GM21381 (cell line): Measurements from ENCODE around the gene PTPRT.

Source experiments
- ATAC-seq: cut with Tn5 transposase; IDR thresholded peaks from one replicate; pipeline ENCODE4 v1.9.1; 2021; ENCODE audit warnings: mild to moderate bottlenecking, moderate library complexity; ENCODE audit not compliant: unreplicated experiment

Gene PTPRT

GRCh38 chr20:42341654-42342053 is 848.1 kb downstream of the PTPRT start:
- no peak for ATAC-seq

GRCh38 chr20:42340368-42340767 is 849.3 kb downstream of the PTPRT start:
- no peak for ATAC-seq

DNA sequence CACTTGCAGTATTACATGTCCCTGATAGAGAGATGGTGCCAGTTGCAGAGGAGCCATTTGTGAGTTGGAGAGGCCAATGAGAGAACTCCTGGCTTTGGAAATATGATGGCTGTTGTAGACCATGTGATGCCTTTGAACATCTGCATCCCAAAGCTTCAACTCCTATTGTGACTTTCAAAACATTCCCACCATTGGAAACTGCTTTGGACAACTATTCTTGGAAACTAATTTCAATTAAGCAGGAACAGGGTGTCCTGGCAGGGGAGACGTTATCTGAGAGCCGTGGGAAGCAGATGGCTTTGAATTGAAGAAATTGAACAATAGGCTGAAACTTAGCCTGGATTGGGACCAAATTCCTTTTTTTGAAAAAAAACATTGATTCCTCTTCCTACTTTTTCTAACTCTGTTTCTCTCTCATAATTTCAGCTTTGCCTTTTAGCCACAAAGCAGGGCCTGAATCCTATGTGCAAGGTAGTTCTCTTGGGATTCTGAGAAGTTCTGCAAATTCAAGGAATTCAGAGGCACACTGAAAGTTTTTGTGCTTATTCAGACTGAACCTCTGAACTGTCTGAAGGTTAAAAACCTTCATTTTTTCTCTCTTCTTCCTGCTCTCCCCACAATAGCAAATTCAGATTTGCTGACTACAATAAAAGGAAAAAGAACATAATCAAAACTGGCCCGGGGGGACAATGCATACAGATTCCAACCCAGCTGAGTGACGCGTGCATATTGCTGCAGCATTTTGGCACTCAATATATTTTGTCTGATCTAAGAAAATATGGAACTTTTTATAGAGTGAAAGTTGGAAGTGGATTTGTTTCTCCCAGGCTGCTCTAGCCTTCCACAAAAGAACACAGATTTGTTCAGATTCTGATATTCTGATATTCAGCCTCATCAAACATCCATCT is 851.2 kb downstream of the PTPRT start:
- no peak for ATAC-seq

DNA sequence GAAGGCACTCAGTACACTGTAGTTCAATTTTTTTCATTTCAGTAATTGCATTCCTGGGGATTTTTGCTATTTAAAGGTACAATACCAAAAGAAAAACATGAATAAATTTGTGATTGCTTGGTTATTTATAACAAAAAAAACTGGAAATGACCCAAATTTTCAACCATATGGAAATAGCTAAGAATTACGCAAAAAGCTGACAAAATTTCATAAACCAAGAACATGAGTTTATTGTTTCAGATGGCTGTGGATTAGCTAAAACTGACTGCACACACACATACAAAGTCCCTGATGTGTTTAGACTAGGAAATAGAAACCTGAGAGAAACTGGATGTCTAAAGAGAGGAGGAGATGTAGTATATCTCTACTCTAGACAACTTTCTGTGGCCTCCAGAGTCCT is 853.1 kb downstream of the PTPRT start:
- no peak for ATAC-seq

- ATAC-seq, result no peak
Observed at GRCh38 chr20:42319252-42320013, 870.3 kb downstream of the PTPRT start.

DNA sequence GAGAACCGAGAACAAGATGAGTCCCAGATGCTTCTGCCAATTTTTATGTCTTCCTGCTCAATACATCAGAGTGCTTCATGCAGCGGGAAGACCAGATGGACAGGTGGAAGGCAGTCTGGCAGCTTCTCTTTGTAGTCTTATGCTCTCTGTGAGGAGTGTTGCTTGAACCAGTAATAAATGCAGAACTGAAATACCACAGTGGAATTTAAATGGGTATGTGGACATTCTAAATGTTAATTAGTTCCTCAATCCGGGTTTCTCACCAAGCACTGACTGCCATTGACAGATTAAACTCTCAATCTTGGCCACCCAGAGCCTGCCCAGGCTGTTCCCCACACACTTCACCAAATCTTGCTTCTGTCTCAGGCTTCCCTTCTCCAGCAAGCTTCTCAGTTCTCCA is 876.0 kb downstream of the PTPRT start:
- no peak for ATAC-seq

DNA sequence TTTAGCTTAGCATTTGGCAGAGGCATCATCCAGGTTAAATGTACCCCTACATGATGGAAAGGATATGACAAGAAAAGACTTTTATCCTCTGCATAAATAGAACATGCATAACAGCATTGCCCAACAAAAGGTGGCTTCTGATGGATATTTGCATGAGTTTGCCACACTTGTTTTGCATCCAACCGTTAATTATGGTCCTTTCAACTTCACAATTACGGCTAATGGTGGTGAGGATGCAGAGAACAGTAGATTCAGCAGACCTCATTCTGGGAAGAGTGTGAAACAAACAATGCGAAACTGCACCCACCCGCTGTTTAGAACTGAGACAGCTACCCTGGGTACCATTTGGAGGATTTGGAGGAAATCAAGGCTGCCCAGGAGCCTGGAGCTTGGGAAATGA is 880.7 kb downstream of the PTPRT start:
- no peak for ATAC-seq

DNA sequence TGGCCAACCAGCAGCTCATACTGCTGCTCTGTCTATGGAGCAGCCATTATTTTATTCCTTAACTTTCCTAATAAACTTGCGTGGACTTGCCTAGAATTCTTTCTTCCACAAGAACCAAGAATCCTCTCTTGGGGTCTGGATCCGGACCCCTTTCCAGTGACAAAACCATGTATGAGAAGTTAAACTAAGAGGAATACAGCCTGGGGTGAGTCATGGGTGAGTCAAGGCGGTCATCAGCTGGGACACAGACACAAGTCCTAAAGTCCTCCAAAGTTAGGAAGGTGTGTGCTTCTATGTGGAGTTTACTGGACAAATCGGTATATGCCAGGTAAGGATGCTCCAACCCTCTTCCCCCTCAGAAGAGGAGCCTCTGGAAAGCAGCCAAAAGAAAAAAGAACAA is 881.5 kb downstream of the PTPRT start:
- no peak for ATAC-seq

DNA sequence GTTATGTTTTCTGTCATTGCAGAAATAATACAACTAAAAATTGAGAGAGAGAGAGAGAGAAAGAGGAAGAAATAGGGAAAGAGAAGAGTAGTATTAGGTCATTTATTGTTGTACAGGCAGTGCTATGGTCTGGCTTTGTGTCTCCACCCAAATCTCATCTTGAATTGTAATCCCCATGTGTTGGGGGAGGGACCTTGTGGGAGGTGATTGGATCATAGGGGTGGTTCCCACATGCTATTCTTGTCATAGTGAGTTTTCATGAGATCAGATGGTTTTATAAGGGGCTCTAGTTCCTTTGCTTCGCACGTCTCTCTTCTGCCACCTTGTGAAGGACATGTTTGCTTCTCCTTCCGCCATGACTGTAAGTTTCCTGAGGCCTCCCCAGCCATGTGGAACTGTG is 894.1 kb downstream of the PTPRT start:
- ATAC-seq, result no peak

DNA sequence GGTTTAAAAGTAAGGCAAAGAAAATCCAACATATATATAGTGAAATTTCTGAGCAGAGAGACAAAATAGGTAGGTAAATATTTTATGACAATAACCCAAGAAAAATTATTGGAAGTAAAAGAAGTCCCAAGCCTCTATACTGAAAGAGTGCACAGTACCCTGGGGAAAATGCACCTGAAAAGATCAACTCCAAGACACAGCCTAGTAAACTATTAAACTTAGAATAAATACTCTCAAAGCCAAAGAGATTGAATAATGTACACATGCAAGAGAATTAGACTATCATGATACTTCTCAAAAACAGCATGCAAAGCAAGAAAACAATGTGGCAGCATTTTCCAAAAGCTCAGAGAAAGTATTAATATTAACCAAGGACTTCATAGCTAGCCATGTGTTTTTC is 894.7 kb downstream of the PTPRT start:
- ATAC-seq, result no peak

DNA sequence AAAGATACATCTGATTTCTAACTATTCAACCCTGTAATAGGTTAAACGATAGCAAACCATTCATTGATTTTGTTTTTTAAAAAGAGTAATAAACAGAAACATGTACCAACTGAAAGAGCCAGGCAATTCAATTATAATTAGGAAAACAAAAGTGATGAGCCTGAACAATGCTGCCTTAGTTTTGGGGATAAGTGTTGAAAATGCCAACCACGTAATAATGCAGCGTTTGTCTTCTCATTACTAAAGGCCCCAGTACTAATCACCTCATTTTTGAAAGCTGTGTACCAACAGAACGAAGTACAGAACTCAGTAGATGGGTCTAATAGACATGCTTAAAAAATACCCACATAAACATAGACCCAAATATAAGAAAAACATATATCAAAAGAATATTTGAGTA is 907.9 kb downstream of the PTPRT start:
- ATAC-seq, result no peak

- no peak for ATAC-seq
Observed at GRCh38 chr20:42276718-42277602, 912.7 kb downstream of the PTPRT start.

DNA sequence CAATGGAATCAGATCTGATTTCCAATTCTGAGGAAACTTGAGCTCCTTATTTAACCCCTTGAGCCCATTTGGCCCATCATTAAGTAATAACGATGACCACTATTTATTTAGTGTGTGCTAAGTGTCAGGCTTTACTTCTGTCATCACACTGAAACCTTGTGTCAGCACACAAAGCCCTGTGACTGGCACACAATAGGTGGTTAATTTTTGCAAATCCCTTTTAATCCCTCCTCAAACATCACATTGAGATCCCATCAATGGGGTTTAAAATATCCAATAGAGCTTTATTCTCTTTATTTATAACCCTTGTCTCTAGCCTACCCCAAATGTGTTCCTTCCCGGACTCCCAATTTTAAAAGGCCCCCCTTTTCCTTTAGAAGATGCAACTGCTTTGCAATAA is 914.7 kb downstream of the PTPRT start:
- ATAC-seq, result no peak

- no peak for ATAC-seq
Observed at GRCh38 chr20:42272516-42272915, 917.2 kb downstream of the PTPRT start.

DNA sequence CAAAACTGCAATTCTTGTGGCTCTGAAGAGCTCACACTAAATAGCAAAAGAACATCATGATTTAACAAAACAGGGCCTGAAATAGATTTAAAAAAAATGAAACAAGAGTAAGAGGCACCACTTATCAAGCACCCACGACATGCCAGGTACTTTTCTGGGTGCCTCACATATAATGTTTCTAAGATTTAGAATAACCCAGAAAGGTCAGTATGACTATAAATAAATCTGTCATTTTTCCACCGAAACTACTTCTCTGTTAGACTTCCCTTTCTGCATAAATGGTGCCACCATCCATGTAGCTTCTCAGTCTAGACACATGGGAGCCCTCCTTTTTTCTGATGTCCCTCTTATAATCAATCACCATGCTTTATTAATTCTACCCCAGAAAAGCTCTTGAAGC is 919.2 kb downstream of the PTPRT start:
- no peak for ATAC-seq

DNA sequence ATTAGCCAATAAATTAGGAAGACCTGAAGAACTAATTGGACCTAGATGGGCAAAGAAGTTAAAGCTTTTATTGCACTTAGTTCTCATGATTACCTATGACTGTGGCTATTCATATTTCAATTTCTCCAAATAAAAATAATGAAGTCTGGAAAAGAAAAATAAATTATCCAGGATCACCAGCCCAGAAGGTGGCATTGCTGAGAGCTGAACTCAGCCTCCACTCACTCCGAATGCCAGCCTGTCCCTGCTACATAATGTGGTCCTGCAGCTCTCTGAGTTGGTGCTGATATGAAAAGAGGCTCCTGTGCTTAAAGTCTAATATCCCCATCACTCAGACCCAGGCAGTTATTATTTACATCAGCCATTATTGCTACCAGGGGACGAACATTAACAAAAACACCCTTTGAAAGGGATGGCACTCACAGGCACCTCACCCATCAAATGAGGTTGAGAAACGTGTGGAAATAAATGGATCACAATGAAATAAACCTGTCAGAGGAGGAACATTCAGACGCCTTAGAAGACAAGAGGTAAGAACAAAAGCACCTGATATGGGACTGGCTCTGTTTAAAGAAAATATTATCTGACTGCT is 921.8 kb downstream of the PTPRT start:
- ATAC-seq, result no peak

- no peak for ATAC-seq
Observed at GRCh38 chr20:42261766-42262270, 927.9 kb downstream of the PTPRT start.

DNA sequence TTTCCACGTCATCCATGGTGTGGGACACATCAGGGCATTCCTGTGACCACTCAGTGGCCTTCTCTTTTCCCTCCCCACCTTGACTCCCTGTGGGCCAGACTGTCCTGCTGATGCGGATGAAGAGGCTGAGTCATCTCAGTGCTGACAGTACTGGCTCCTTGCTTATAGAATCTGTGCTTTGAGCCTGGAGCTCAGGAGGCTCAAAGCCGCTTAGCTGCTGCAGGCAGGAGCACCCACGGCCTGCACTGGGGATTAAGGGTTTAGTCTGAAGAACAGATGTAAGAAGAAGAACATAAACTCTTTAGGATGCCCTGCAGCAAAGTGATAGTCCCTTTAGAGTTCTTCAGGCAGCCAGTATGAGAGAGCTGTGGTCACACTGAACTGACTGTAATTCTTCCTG is 929.5 kb downstream of the PTPRT start:
- no peak for ATAC-seq

GRCh38 chr20:42259389-42259788 is 930.3 kb downstream of the PTPRT start:
- ATAC-seq, result no peak

DNA sequence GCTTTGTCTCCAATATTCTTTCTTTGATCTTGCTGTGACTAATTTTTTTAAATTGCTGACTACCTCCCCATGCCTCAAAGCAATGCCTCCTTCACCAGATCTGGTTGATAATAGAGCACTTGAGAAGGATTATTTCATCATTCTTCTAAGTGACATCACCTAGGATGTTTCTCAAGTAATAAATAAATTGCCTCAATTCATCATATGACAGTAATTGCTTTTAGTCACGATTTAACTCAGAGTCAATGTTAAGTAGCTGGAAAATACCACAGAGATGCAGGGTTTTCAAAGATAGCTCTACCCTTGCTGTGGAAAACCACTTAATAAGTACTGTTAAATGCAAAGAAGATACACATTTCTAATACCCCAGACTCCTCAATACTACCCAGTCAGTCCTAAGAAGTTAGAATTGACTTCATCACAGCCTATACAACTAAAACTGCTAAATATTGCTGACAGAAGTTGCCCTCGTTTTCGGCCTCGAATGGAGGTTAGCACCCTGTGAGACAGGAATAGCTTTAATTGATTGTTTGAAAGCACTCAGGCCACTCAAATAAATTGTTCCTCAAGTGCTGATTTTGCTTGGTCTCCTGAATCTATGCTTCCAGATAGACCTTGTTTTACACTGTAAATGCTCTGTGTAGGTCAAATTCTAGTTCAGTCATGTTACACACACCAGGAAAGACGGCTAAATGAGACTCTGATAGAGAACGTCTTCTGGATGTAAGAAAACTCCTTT is 931.0 kb downstream of the PTPRT start:
- no peak for ATAC-seq
